Caco-2 (cell line): ENCODE measurements around the gene CDS1. TPM values are rescaled to one million over a fixed set of nuclear protein-coding genes. Genes with fewer than 3 reads are reported as not detected.

Source experiments
- BruUV-seq: library from RNA; stranded (reverse); fragments of 400-500 nt; replicated peaks from 2 replicates; lab custom pipeline; 2021; lab: Mats Ljungman, UMichigan
- CTCF ChIA-PET: fragments of 300-600 bp; sonication (Branson Sonifier 250); formaldehyde crosslinking; loops from one replicate; lab custom pipeline; 2022; ENCODE audit warnings: antibody characterized with exemption; lab: Charles Lee
- POLR2A ChIA-PET: fragments of 300-600 bp; sonication (Branson Sonifier 250); formaldehyde crosslinking; loops from one replicate; lab custom pipeline; 2022; ENCODE audit warnings: antibody characterized with exemption; lab: Charles Lee
- DNase-seq, 2 experiments: peaks; one replicate each; pipeline versions ENCODE4 v3.0.0 to v3.0.0-alpha.2; 2020 to 2022
- H3K27me3 ChIP-seq: replicated peaks from 2 replicates; pipeline ENCODE4 v1.6.0; 2011; ENCODE audit warnings: low read length; ENCODE audit not compliant: control insufficient read depth, insufficient read depth
- H3K36me3 ChIP-seq: 2 replicates; pipeline ENCODE4 v1.5.1; 2011; ENCODE audit warnings: low read length; ENCODE audit not compliant: control insufficient read depth, insufficient read depth
- H3K4me1 ChIP-seq: fragments of 250-450 bp; sonication (Bioruptor Pico); 2 replicates; pipeline ENCODE4 v1.5.1; 2020; ENCODE audit warnings: mild to moderate bottlenecking
- H3K4me3 ChIP-seq: 2 replicates; pipeline ENCODE4 v1.5.1; 2011; ENCODE audit warnings: low read depth, mild to moderate bottlenecking, control low read depth, low read length
- H3K9me3 ChIP-seq: fragments of 250-450 bp; sonication (Bioruptor Pico); 2 replicates; pipeline ENCODE4 v1.5.1; 2020; ENCODE audit warnings: mild to moderate bottlenecking, moderate library complexity
- H3K27ac Mint-ChIP-seq: one replicate; pipeline ENCODE4 v1.8.0; 2022; ENCODE audit warnings: mixed read lengths; ENCODE audit not compliant: unreplicated experiment
- H3K27me3 Mint-ChIP-seq: one replicate; pipeline ENCODE4 v1.8.0; 2022; ENCODE audit warnings: mixed read lengths; ENCODE audit not compliant: insufficient read depth, unreplicated experiment
- H3K36me3 Mint-ChIP-seq: one replicate; pipeline ENCODE4 v1.8.0; 2022; ENCODE audit warnings: mild to moderate bottlenecking, mixed read lengths; ENCODE audit not compliant: insufficient read depth, unreplicated experiment
- H3K4me1 Mint-ChIP-seq: one replicate; pipeline ENCODE4 v1.8.0; 2022; ENCODE audit warnings: low read depth, mixed read lengths; ENCODE audit not compliant: unreplicated experiment
- H3K4me3 Mint-ChIP-seq: one replicate; pipeline ENCODE4 v1.8.0; 2022; ENCODE audit warnings: mild to moderate bottlenecking, moderate library complexity, mixed read lengths; ENCODE audit not compliant: unreplicated experiment
- H3K9me3 Mint-ChIP-seq: one replicate; pipeline ENCODE4 v1.8.0; 2022; ENCODE audit warnings: mixed read lengths; ENCODE audit not compliant: unreplicated experiment
- CTCF ChIP-seq, 2 experiments: fragments of 200-600 bp in 1 of 2; IDR thresholded peaks; 1 replicate in 1 of 2; 2 replicates in 1 of 2; pipeline versions ENCODE4 v1.5.1 to v1.8.0; 2011 to 2022; ENCODE audit warnings: antibody characterized with exemption in 1 of 2, control low read depth in 1 of 2, inconsistent platforms in 1 of 2, low read depth in 1 of 2, low read length in 1 of 2, mild to moderate bottlenecking in 1 of 2, moderate library complexity in 1 of 2; ENCODE audit not compliant: insufficient read depth in 1 of 2, severe bottlenecking in 1 of 2, unreplicated experiment in 1 of 2
- intact Hi-C: fragments of 100-400 bp; cut with micrococcal nuclease; formaldehyde crosslinking; loops from one replicate; pipeline ENCODE4 v1.10.0; 2022; ENCODE audit not compliant: unreplicated experiment
- total RNA-seq: library from RNA; stranded (reverse); gene quantifications from 2 replicates; pipeline ENCODE4 v1.2.3, GENCODE V29; 2022

CDS1 gene
- total RNA-seq, 1 experiment from 2014 or later = 18.1 TPM

- no peaks in the 10 kb centered on the region for H3K4me1 ChIP-seq
- Mint-ChIP-seq H3K27me3 (no peaks in the 10 kb centered on the region), H3K27ac (no peak overlapping the region), H3K9me3 (no peaks in the 10 kb centered on the region), H3K4me3 (no peak overlapping the region), H3K4me1 (no peaks in the 10 kb centered on the region), H3K36me3 (no peaks in the 10 kb centered on the region)
- H3K36me3 ChIP-seq = no peaks in the 10 kb centered on the region
- POLR2A ChIA-PET = no interaction called here
- no peaks in the 10 kb centered on the region for H3K27me3 ChIP-seq
- DNase-seq = no peak
- intact Hi-C loops = no loop called here
- H3K9me3 ChIP-seq = no peaks in the 10 kb centered on the region
- CTCF ChIA-PET = no interaction called here
- no peak overlapping the region for H3K4me3 ChIP-seq
- TF ChIP-seq CTCF (IDR thresholded peaks at IDR 0.05; ENCODE audit: insufficient read depth in 1 of 2, low read depth in 1 of 2, low read length in 1 of 2, severe bottlenecking in 1 of 2, unreplicated experiment in 1 of 2) = no peak
- BruUV-seq = no TSS peak
Measured at GRCh38 chr4:84689197-84689596, 106.3 kb downstream of the CDS1 start.

DNA sequence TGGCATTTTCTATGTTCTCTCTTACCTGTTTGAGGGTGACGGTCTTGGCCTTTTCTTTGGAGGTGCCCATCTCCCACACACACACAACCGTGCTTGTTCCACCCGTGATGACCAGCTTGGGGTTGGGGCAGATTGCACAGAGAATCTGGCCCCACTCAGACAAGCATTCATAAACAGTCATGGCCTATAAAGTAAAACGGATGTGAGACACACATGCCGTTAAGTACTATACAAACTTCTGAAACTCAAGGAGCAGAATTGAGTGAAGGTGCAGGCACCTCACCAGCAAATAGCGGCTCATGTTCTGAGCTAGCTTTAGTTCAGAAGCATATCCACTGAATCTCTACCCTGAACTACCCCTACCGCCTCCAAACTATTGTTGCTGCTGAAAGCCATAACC, 107.6 kb downstream of the CDS1 start:
- no peaks in the 10 kb centered on the region for H3K9me3 Mint-ChIP-seq
- TF ChIP-seq CTCF (IDR thresholded peaks at IDR 0.05; ENCODE audit: insufficient read depth in 1 of 2, low read depth in 1 of 2, low read length in 1 of 2, severe bottlenecking in 1 of 2, unreplicated experiment in 1 of 2) = no peak
- intact Hi-C loops = no loop called here
- H3K27me3 ChIP-seq = no peaks in the 10 kb centered on the region
- no peaks in the 10 kb centered on the region for H3K36me3 ChIP-seq
- POLR2A ChIA-PET = no interaction called here
- no peaks in the 10 kb centered on the region for H3K4me1 Mint-ChIP-seq
- CTCF ChIA-PET = no interaction called here
- no peaks in the 10 kb centered on the region for H3K9me3 ChIP-seq
- no TSS peak for BruUV-seq
- no peak for DNase-seq
- no peak overlapping the region for H3K4me3 ChIP-seq
- no peak overlapping the region for H3K4me3 Mint-ChIP-seq
- peaks cover 5% of the 10 kb centered on the region for H3K36me3 Mint-ChIP-seq
- H3K27me3 Mint-ChIP-seq = no peaks in the 10 kb centered on the region
- H3K4me1 ChIP-seq = no peaks in the 10 kb centered on the region
- no peak overlapping the region for H3K27ac Mint-ChIP-seq

- no peaks in the 10 kb centered on the region for H3K9me3 ChIP-seq
- no peak for DNase-seq
- POLR2A ChIA-PET = no interaction called here
- no peak overlapping the region for H3K4me3 ChIP-seq
- H3K27me3 Mint-ChIP-seq = no peaks in the 10 kb centered on the region
- H3K4me1 Mint-ChIP-seq = no peaks in the 10 kb centered on the region
- no peaks in the 10 kb centered on the region for H3K36me3 ChIP-seq
- CTCF ChIA-PET = no interaction called here
- no peaks in the 10 kb centered on the region for H3K9me3 Mint-ChIP-seq
- intact Hi-C loops = no loop called here
- no peak for TF ChIP-seq CTCF (IDR thresholded peaks at IDR 0.05; ENCODE audit: insufficient read depth in 1 of 2, low read depth in 1 of 2, low read length in 1 of 2, severe bottlenecking in 1 of 2, unreplicated experiment in 1 of 2)
- no peak overlapping the region for H3K4me3 Mint-ChIP-seq
- no peak overlapping the region for H3K27ac Mint-ChIP-seq
- no peaks in the 10 kb centered on the region for H3K4me1 ChIP-seq
- no peaks in the 10 kb centered on the region for H3K27me3 ChIP-seq
- no TSS peak for BruUV-seq
- H3K36me3 Mint-ChIP-seq = peaks cover 6% of the 10 kb centered on the region
Measured at GRCh38 chr4:84691170-84691691, 108.3 kb downstream of the CDS1 start.
